ENCODE results near the gene FAM20A. TPM values are rescaled to one million over a fixed set of nuclear protein-coding genes. Genes with fewer than 3 reads are reported as not detected.

The FAM20A gene
- total and polyA plus RNA-seq, 9 of the 15 experiments (the other 6 are each of a cell fraction or from before 2014, with no cell fraction given), result 0.07 TPM; not detected in 8

- no peaks in the 10 kb centered on the region; the same call in 1 of the 2 replicates for H4K20me1 ChIP-seq (replicated peaks; ENCODE audit: control insufficient read depth, insufficient read depth, low read length)
- 0% methylated on average over 3 of the region's 3 CpGs for WGBS (ENCODE audit: insufficient coverage, low coverage, missing lambda C conversion rate)
- no peak overlapping the region for H2AFZ ChIP-seq (ENCODE audit: low read depth, low read length)
- intact Hi-C loops (cut with micrococcal nuclease), result no loop called here
- no peaks in the 10 kb centered on the region for H3K9me1 ChIP-seq (ENCODE audit: control insufficient read depth, insufficient read depth, low read length)
- H3K9me3 ChIP-seq (replicated peaks; ENCODE audit: control insufficient read depth, insufficient read depth, low read depth, low read length), result no peaks in the 10 kb centered on the region
- POLR2A ChIA-PET, result no interaction called here
- ATAC-seq (no peak), FAIRE-seq (no peak), DNase-seq (ENCODE audit: extremely low read depth in 1 of 4, low spot score in 3 of 4) (no peak)
- H3K27me3 ChIP-seq (ENCODE audit: control insufficient read depth in 2 of 2, insufficient read depth in 2 of 2, low read length in 2 of 2), result peaks cover 15 to 21% of the 10 kb centered on the region in 2 experiments
- TF ChIP-seq XRCC4 (IDR thresholded peaks at IDR 0.05; ENCODE audit: extremely low read depth, insufficient read depth, insufficient read length) (no peak), POLR3A (IDR thresholded peaks at IDR 0.05; ENCODE audit: borderline replicate concordance, extremely low read depth, insufficient read depth, insufficient read length) (no peak), NUFIP1 (IDR thresholded peaks at IDR 0.05; ENCODE audit: partially characterized antibody) (no peak), MECOM (CRISPR knock-in tag; IDR thresholded peaks at IDR 0.05) (no peak), TFE3 (CRISPR knock-in tag; IDR thresholded peaks at IDR 0.05) (no peak), ZNF398 (CRISPR knock-in tag; IDR thresholded peaks at IDR 0.05) (no peak), MTF1 (CRISPR knock-in tag; IDR thresholded peaks at IDR 0.05; ENCODE audit: borderline replicate concordance) (no peak), BRD4 (IDR thresholded peaks at IDR 0.05) (no peak), ZNF609 (CRISPR knock-in tag; IDR thresholded peaks at IDR 0.05; ENCODE audit: borderline replicate concordance) (no peak), ETS1 (conservative IDR thresholded peaks at IDR 0.05; ENCODE audit: control insufficient read depth, low read depth, low read length) (no peak), FOXK1 (CRISPR knock-in tag; IDR thresholded peaks at IDR 0.05; ENCODE audit: borderline replicate concordance) (no peak), NFXL1 (CRISPR knock-in tag; IDR thresholded peaks at IDR 0.05) (no peak), NBN (IDR thresholded peaks at IDR 0.05; ENCODE audit: low read depth) (no peak)
- H3K36me3 ChIP-seq (ENCODE audit: control insufficient read depth, insufficient read depth, low read length), result no peaks in the 10 kb centered on the region
- H3K4me3 ChIP-seq, result no peak overlapping the region
- H3K4me2 ChIP-seq (ENCODE audit: insufficient read depth, low read length), result no peak overlapping the region
- in situ Hi-C loops (cut with MboI), result no loop called here
- H3K4me1 ChIP-seq (replicated peaks in 1 of 2; ENCODE audit: control insufficient read depth in 2 of 2, insufficient read depth in 2 of 2, low read length in 2 of 2), result peaks cover 0 to 17% of the 10 kb centered on the region in 2 experiments; a peak in 2 of 5 replicates
- no peak overlapping the region for H3K9ac ChIP-seq (ENCODE audit: insufficient read depth in 1 of 2, low read depth in 2 of 2, low read length in 2 of 2)
- no peaks in the 10 kb centered on the region for H3K79me2 ChIP-seq (ENCODE audit: control insufficient read depth, insufficient read depth, low read length)
- BruUV-seq (replicated peaks), result no TSS peak
- no peak overlapping the region for H3K27ac ChIP-seq (ENCODE audit: extremely low read depth, low read depth, low read length)
- CTCF ChIA-PET (ENCODE audit: low intra/inter-chr PET ratio), result no interaction called here
Observed at GRCh38 chr17:68603656-68604055, 2.5 kb upstream of the FAM20A start.

All from K562 (cell line).